ENCODE data around the gene HK1. TPM values are rescaled to one million over a fixed set of nuclear protein-coding genes. Genes with fewer than 3 reads are reported as not detected.
A peak's percentile ranks its signal among the peaks of the same experiment; 100 is the strongest.

Gene HK1
- total and polyA plus RNA-seq, 2 of the 4 experiments (the other 2 are of a cell fraction): 53.7 to 90.5 TPM

DNA sequence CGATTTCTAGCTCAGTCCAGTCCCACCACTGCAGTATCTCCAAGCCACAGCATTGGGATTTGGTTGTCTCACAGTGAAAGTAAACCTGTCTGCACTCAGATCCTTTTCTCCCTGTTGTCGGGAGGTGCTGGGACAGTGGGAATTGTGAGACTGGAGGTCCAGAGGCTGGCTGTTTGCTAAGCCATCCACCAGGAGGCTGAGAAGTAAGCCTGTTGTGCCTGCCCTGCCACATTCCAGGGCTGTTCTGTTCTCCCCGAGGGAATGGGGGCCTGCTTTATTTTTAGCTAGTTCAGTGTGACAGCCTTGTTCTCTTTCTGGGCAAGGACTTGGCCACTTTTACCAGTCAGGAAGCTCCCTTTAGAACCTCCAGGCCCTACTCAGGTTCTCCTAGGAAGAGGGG, 54.9 kb downstream of the HK1 start:
- dilution Hi-C loops (cut with HindIII; ENCODE audit: low sequenced_read_pairs, unreplicated experiment): no loop called here
- H3K4me3 ChIP-seq (ENCODE audit: insufficient read depth, low read depth, low read length): no peak overlapping the region
- H2AFZ ChIP-seq (replicated peaks; ENCODE audit: low read length, poor library complexity): peak overlapping the region; percentile 8
- 0 out of 2 replicates have a peak overlapping the region, but pooled peaks have one; percentile 1 for H3K4ac ChIP-seq (ENCODE audit: low read depth, low read length)
- DNase-seq (no peak), ATAC-seq (ENCODE audit: low read depth) (peak; percentile 37; the same call in 1 of the 2 replicates)
- in situ Hi-C loops (cut with MboI; ENCODE audit: low sequenced_read_pairs): no loop called here
- WGBS, 2 experiments (ENCODE audit: extremely low coverage in 2 of 2, insufficient read length in 1 of 2): 50% methylated on average over 2 of the region's 3 CpGs; no CpG with 5 or more reads in 1 of the 2 experiments
- H2BK15ac ChIP-seq (ENCODE audit: low read depth, low read length): no peak overlapping the region; the same call in 2 of the 3 replicates
- peaks cover 19% of the 10 kb centered on the region for H3K4me1 ChIP-seq (ENCODE audit: control insufficient read depth, insufficient read depth, low read length)
- peaks cover 66% of the 10 kb centered on the region for H4K20me1 ChIP-seq (ENCODE audit: insufficient read depth, low read length)
- no peak overlapping the region for H3K27ac ChIP-seq (ENCODE audit: insufficient read depth, low read length)
- no peak overlapping the region for H4K5ac ChIP-seq (ENCODE audit: low read depth, low read length)
- H3K9ac ChIP-seq (ENCODE audit: low read depth, low read length): no peak overlapping the region
- peak overlapping the region; percentile 19; the same call in 1 of the 2 replicates for H3K14ac ChIP-seq (replicated peaks; ENCODE audit: low read depth, low read length)
- H3K4me2 ChIP-seq (ENCODE audit: low read depth, low read length): no peak overlapping the region
- CTCF ChIA-PET: no interaction called here
- H3K23ac ChIP-seq (ENCODE audit: low read depth, low read length): peak overlapping the region; percentile 49; the same call in 1 of the 2 replicates
- H2BK20ac ChIP-seq (ENCODE audit: low read depth, low read length): no peak overlapping the region
- peaks cover 49% of the 10 kb centered on the region for H3K9me1 ChIP-seq (ENCODE audit: insufficient read depth, low read length)
- no TSS peak for BruUV-seq (replicated peaks)
- peaks cover 41 to 84% of the 10 kb centered on the region in 2 experiments for H3K79me1 ChIP-seq (ENCODE audit: low read depth in 1 of 2, low read length in 2 of 2)
- H3K36me3 ChIP-seq (ENCODE audit: control insufficient read depth, insufficient read depth, low read length): peaks cover 2% of the 10 kb centered on the region
- intact Hi-C loops (cut with micrococcal nuclease): no loop called here
- H2AK9ac ChIP-seq (replicated peaks; ENCODE audit: low read depth, low read length, poor library complexity): peak overlapping the region; percentile 26
- no peak overlapping the region for H3K18ac ChIP-seq (ENCODE audit: low read depth, low read length)
- no peak overlapping the region for H3K56ac ChIP-seq (ENCODE audit: extremely low read depth, insufficient read depth, low read length)
- no peak overlapping the region for H2AK5ac ChIP-seq (ENCODE audit: low read depth, low read length)
- H4K8ac ChIP-seq (ENCODE audit: low read depth in 2 of 2, low read length in 2 of 2): no peak overlapping the region
- no peak overlapping the region for H2BK120ac ChIP-seq (ENCODE audit: low read depth, low read length)
- POLR2A ChIA-PET (ENCODE audit: unreplicated experiment): no interaction called here
- H3K27me3 ChIP-seq (ENCODE audit: control insufficient read depth, insufficient read depth, low read length): no peaks in the 10 kb centered on the region
- H4K91ac ChIP-seq (ENCODE audit: insufficient read depth, low read depth, low read length): no peak overlapping the region; the same call in 1 of the 2 replicates
- no peaks in the 10 kb centered on the region for H3K9me3 ChIP-seq (ENCODE audit: control insufficient read depth, insufficient read depth, low read length)
- H2BK5ac ChIP-seq (ENCODE audit: low read depth, low read length, poor library complexity, severe bottlenecking): no peak overlapping the region
- TF ChIP-seq, protein P1, sequence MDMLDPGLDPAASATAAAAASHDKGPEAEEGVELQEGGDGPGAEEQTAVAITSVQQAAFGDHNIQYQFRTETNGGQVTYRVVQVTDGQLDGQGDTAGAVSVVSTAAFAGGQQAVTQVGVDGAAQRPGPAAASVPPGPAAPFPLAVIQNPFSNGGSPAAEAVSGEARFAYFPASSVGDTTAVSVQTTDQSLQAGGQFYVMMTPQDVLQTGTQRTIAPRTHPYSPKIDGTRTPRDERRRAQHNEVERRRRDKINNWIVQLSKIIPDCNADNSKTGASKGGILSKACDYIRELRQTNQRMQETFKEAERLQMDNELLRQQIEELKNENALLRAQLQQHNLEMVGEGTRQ (IDR thresholded peaks at IDR 0.05; ENCODE audit: low read depth, low read length): no peak
- TF ChIP-seq, protein P2, sequence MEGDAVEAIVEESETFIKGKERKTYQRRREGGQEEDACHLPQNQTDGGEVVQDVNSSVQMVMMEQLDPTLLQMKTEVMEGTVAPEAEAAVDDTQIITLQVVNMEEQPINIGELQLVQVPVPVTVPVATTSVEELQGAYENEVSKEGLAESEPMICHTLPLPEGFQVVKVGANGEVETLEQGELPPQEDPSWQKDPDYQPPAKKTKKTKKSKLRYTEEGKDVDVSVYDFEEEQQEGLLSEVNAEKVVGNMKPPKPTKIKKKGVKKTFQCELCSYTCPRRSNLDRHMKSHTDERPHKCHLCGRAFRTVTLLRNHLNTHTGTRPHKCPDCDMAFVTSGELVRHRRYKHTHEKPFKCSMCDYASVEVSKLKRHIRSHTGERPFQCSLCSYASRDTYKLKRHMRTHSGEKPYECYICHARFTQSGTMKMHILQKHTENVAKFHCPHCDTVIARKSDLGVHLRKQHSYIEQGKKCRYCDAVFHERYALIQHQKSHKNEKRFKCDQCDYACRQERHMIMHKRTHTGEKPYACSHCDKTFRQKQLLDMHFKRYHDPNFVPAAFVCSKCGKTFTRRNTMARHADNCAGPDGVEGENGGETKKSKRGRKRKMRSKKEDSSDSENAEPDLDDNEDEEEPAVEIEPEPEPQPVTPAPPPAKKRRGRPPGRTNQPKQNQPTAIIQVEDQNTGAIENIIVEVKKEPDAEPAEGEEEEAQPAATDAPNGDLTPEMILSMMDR (conservative IDR thresholded peaks at IDR 0.05; ENCODE audit: low read depth, low read length): 0 out of 2 replicates have a peak, but pooled peaks have one; percentile 23
- TF ChIP-seq, protein P3, sequence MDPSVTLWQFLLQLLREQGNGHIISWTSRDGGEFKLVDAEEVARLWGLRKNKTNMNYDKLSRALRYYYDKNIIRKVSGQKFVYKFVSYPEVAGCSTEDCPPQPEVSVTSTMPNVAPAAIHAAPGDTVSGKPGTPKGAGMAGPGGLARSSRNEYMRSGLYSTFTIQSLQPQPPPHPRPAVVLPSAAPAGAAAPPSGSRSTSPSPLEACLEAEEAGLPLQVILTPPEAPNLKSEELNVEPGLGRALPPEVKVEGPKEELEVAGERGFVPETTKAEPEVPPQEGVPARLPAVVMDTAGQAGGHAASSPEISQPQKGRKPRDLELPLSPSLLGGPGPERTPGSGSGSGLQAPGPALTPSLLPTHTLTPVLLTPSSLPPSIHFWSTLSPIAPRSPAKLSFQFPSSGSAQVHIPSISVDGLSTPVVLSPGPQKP (IDR thresholded peaks at IDR 0.05; ENCODE audit: borderline replicate concordance, low read depth, low read length): no peak
